Neural cell (in vitro differentiated cells): Measurements from ENCODE around the gene ADM2. TPM values are rescaled to one million over a fixed set of nuclear protein-coding genes. Genes with fewer than 3 reads are reported as not detected.

ENCODE experiments used
- H2AFZ ChIP-seq: fragments of 200-600, 300-800 bp; sonication (generic), shearing (Covaris generic); 2 replicates; pipeline ENCODE4 v1.6.0; 2014; ENCODE audit warnings: low read depth, mild to moderate bottlenecking, antibody characterized with exemption, low read length, moderate library complexity
- H3F3A ChIP-seq: fragments of 200-600 bp; shearing (Covaris generic); 2 replicates; pipeline ENCODE4 v1.6.1; 2016; ENCODE audit warnings: mild to moderate bottlenecking, moderate library complexity, mixed read lengths, antibody characterized with exemption, low read length; ENCODE audit not compliant: insufficient read depth, poor library complexity, severe bottlenecking
- H3K27ac ChIP-seq: fragments of 200-600, 300-800 bp; sonication (generic), shearing (Covaris generic); 2 replicates; pipeline ENCODE4 v1.5.1; 2014; ENCODE audit warnings: mild to moderate bottlenecking, low read length, moderate library complexity
- H3K27me3 ChIP-seq: fragments of 300-800, 200-600 bp; sonication (generic), shearing (Covaris generic); 2 replicates; pipeline ENCODE4 v1.6.0; 2014; ENCODE audit warnings: mild to moderate bottlenecking, low read depth, low read length, moderate library complexity; ENCODE audit not compliant: insufficient read depth
- H3K36me3 ChIP-seq: fragments of 300-800, 200-600 bp; sonication (generic), shearing (Covaris generic); 2 replicates; pipeline ENCODE4 v1.5.1; 2014; ENCODE audit warnings: mild to moderate bottlenecking, antibody characterized with exemption, low read length, moderate library complexity; ENCODE audit not compliant: insufficient read depth
- H3K4me2 ChIP-seq: fragments of 300-800, 200-600 bp; sonication (generic), shearing (Covaris generic); 2 replicates; pipeline ENCODE4 v1.6.0; 2014; ENCODE audit warnings: mild to moderate bottlenecking, low read length
- H3K4me3 ChIP-seq: fragments of 300-800, 200-600 bp; sonication (generic), shearing (Covaris generic); 2 replicates; pipeline ENCODE4 v1.5.1; 2014; ENCODE audit warnings: mild to moderate bottlenecking, low read length, moderate library complexity
- H3K79me2 ChIP-seq: fragments of 200-600 bp; shearing (Covaris generic); replicated peaks from 2 replicates; pipeline ENCODE4 v1.6.0; 2014; ENCODE audit warnings: mild to moderate bottlenecking, low read length, moderate library complexity; ENCODE audit not compliant: insufficient read depth
- H3K9ac ChIP-seq: fragments of 300-800, 200-600 bp; sonication (generic), shearing (Covaris generic); 2 replicates; pipeline ENCODE4 v1.6.1; 2016; ENCODE audit warnings: mild to moderate bottlenecking, low read length, mixed read lengths
- H3K9me2 ChIP-seq: fragments of 200-600 bp; shearing (Covaris generic); 2 replicates; pipeline ENCODE4 v1.6.1; 2016; ENCODE audit warnings: mild to moderate bottlenecking, low read length, mixed read lengths; ENCODE audit not compliant: insufficient read depth
- H3K9me3 ChIP-seq: fragments of 200-600, 300-800 bp; sonication (generic), shearing (Covaris generic); 2 replicates; pipeline ENCODE4 v1.6.1; 2016; ENCODE audit warnings: mild to moderate bottlenecking, mixed run types, low read length, moderate library complexity, mixed read lengths
- H4K20me1 ChIP-seq: fragments of 200-600 bp; shearing (Covaris generic); 2 replicates; pipeline ENCODE4 v1.6.1; 2016; ENCODE audit warnings: mild to moderate bottlenecking, mixed run types; ENCODE audit not compliant: insufficient read depth
- CTCF ChIP-seq: fragments of 450-650 bp; IDR thresholded peaks from 2 replicates; pipeline ENCODE4 v1.5.1; 2014; ENCODE audit warnings: antibody characterized with exemption, mild to moderate bottlenecking, moderate library complexity; ENCODE audit not compliant: poor library complexity, severe bottlenecking
- EP300 ChIP-seq: fragments of 450-650 bp; conservative IDR thresholded peaks from 2 replicates; pipeline ENCODE4 v1.6.1; 2014; ENCODE audit warnings: antibody characterized with exemption, mild to moderate bottlenecking, moderate library complexity; ENCODE audit not compliant: poor library complexity, severe bottlenecking
- EZH2 ChIP-seq: fragments of 200-600, 300-800 bp; shearing (Covaris generic), sonication (generic); IDR thresholded peaks from 2 replicates; pipeline ENCODE4 v1.6.1; 2014; ENCODE audit warnings: antibody characterized with exemption, low read length, borderline replicate concordance, mild to moderate bottlenecking; ENCODE audit not compliant: insufficient read depth, poor library complexity, severe bottlenecking
- MXI1 ChIP-seq: fragments of 450-650 bp; conservative IDR thresholded peaks from 2 replicates; pipeline ENCODE4 v1.6.1; 2014; ENCODE audit warnings: antibody characterized with exemption, mild to moderate bottlenecking; ENCODE audit not compliant: poor library complexity, severe bottlenecking
- POLR2AphosphoS5 ChIP-seq: IDR thresholded peaks from 2 replicates; pipeline ENCODE4 v1.6.1; 2012
- RAD21 ChIP-seq: fragments of 450-650 bp; conservative IDR thresholded peaks from 2 replicates; pipeline ENCODE4 v1.6.1; 2014; ENCODE audit warnings: antibody characterized with exemption, mild to moderate bottlenecking, moderate library complexity
- SMC3 ChIP-seq: fragments of 450-650 bp; conservative IDR thresholded peaks from 2 replicates; pipeline ENCODE4 v1.6.1; 2014; ENCODE audit warnings: antibody characterized with exemption, mild to moderate bottlenecking, moderate library complexity; ENCODE audit not compliant: poor library complexity
- TAF1 ChIP-seq: IDR thresholded peaks from 2 replicates; pipeline ENCODE4 v1.6.1; 2012; ENCODE audit warnings: low read depth
- polyA plus RNA-seq: library from polyadenylated mRNA; depleted of rRNA; stranded (reverse); fragments of >200 nt; gene quantifications from 2 replicates; pipeline ENCODE4 v1.2.3, GENCODE V29; 2014
- TF ChIP-seq, protein P1 (sequence below): IDR thresholded peaks from 2 replicates; pipeline ENCODE4 v1.6.1; 2012; ENCODE audit warnings: borderline replicate concordance

The ADM2 gene
- polyA plus RNA-seq, 1 donor from 2014 or later: not detected

DNA sequence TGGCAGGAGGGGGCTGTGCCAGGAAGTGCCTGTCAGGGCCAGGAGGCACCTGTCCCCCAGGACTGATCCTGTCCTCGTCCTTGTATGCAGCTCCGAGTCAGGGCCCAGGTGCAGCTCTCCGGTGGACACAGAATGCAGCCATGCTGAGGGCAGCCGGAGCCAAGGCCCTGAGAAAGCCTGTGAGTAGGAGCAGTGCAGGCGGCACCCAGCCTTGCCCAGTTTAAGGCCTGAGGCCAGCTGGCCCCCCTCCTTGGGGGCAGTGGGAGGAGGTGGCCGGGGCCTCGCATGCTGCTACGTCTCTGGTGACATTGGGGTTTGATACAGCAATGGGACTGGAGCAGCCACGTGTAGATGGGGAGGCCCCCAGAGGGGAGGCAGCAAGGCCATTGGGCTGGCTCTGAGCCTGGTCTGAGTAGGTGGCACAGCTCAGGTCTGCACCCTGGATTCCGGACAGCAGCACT lies 41.4 kb upstream of the ADM2 start:
- Histone ChIP-seq H2AFZ (no peak overlapping the region), H3K36me3 (no peaks in the 10 kb centered on the region), H3K9me3 (no peaks in the 10 kb centered on the region), H4K20me1 (no peaks in the 10 kb centered on the region), H3K4me3 (no peak overlapping the region), H3F3A (no peaks in the 10 kb centered on the region), H3K79me2 (no peaks in the 10 kb centered on the region), H3K4me2 (no peak overlapping the region), H3K27ac (no peak overlapping the region), H3K9ac (no peak overlapping the region), H3K27me3 (no peaks in the 10 kb centered on the region), H3K9me2 (no peaks in the 10 kb centered on the region)
- TF ChIP-seq CTCF (no peak), RAD21 (no peak), POLR2AphosphoS5 (no peak), MXI1 (no peak), EZH2 (no peak), TAF1 (no peak), SMC3 (no peak), EP300 (no peak)
- TF ChIP-seq, protein P1, sequence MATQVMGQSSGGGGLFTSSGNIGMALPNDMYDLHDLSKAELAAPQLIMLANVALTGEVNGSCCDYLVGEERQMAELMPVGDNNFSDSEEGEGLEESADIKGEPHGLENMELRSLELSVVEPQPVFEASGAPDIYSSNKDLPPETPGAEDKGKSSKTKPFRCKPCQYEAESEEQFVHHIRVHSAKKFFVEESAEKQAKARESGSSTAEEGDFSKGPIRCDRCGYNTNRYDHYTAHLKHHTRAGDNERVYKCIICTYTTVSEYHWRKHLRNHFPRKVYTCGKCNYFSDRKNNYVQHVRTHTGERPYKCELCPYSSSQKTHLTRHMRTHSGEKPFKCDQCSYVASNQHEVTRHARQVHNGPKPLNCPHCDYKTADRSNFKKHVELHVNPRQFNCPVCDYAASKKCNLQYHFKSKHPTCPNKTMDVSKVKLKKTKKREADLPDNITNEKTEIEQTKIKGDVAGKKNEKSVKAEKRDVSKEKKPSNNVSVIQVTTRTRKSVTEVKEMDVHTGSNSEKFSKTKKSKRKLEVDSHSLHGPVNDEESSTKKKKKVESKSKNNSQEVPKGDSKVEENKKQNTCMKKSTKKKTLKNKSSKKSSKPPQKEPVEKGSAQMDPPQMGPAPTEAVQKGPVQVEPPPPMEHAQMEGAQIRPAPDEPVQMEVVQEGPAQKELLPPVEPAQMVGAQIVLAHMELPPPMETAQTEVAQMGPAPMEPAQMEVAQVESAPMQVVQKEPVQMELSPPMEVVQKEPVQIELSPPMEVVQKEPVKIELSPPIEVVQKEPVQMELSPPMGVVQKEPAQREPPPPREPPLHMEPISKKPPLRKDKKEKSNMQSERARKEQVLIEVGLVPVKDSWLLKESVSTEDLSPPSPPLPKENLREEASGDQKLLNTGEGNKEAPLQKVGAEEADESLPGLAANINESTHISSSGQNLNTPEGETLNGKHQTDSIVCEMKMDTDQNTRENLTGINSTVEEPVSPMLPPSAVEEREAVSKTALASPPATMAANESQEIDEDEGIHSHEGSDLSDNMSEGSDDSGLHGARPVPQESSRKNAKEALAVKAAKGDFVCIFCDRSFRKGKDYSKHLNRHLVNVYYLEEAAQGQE: no peak

DNA sequence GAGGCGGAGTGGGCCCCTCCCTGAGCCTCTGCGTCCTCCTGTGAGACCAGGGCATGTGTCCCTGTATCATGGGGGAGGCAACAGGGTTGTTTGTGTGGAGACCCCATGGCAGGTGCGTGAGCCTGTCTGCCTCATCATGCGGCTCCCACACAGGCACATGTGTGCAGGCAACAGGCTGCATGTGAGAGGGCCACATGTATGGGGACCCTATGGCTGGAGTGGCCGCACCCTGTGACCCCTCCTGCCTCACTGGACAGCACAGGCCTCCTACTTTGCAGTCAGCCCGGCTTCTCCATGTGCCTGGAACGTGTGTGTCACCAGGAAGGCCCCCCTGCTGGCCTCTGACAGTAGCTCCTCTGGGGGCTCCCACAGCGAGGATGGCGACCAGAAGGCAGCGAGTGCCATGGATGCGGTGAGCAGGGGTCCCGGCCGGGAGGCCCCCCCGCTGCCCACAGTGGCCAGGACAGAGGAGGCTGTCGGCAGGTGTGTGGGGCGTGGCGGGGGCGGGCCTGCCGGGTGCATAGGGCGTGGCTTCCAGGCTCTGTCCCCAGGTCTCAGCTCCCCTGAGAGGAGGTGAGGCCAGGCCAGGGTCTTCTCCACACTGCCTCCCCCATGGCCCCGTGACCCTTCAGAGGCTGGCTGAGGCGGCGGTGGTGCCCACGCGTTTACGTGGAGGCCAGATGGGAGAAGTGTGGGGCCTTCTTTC lies 40.6 kb upstream of the ADM2 start:
- Histone ChIP-seq H3K36me3 (no peaks in the 10 kb centered on the region), H4K20me1 (no peaks in the 10 kb centered on the region), H3K79me2 (no peaks in the 10 kb centered on the region), H2AFZ (no peak overlapping the region), H3F3A (no peaks in the 10 kb centered on the region), H3K27ac (no peak overlapping the region), H3K9ac (no peak overlapping the region), H3K4me3 (no peak overlapping the region), H3K9me3 (no peaks in the 10 kb centered on the region), H3K4me2 (no peak overlapping the region), H3K9me2 (no peaks in the 10 kb centered on the region), H3K27me3 (no peaks in the 10 kb centered on the region)
- TF ChIP-seq, protein P1: no peak
- no peak for TF ChIP-seq TAF1
